ENCODE results near the gene ALDH7A1.
"Not testable (repeated sequence)": the region's sequence is repeated elsewhere in the genome, so short reads cannot be mapped to it uniquely, and the experiment has no call there.

Gene ALDH7A1

DNA sequence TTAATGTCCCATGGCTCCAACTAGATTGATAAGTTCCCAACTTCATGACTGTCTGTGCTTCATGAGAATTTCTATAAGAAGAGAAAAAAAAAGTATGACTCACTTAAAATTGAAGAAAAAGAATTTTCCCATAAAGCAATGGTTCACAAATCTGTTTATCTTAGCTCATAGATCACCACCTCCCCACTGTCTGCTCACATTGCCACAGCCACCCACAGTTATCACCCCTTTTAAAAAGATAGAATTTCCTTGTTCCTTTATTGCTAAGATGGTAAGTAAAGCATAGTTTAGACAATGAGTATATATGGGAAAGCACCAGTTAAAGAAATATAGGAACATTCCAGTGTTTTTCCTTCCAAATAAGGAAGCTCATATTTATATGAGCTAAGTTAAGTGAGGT is 67.1 kb downstream of the ALDH7A1 start:
- no peak for DNase-seq

GRCh38 chr5:126527158-126527557 is 67.9 kb downstream of the ALDH7A1 start:
- no peak for DNase-seq

- DNase-seq, result no peak
Observed at GRCh38 chr5:126526493-126526892, 68.5 kb downstream of the ALDH7A1 start.

GRCh38 chr5:126525630-126526245 is 69.3 kb downstream of the ALDH7A1 start:
- no peak for DNase-seq

DNA sequence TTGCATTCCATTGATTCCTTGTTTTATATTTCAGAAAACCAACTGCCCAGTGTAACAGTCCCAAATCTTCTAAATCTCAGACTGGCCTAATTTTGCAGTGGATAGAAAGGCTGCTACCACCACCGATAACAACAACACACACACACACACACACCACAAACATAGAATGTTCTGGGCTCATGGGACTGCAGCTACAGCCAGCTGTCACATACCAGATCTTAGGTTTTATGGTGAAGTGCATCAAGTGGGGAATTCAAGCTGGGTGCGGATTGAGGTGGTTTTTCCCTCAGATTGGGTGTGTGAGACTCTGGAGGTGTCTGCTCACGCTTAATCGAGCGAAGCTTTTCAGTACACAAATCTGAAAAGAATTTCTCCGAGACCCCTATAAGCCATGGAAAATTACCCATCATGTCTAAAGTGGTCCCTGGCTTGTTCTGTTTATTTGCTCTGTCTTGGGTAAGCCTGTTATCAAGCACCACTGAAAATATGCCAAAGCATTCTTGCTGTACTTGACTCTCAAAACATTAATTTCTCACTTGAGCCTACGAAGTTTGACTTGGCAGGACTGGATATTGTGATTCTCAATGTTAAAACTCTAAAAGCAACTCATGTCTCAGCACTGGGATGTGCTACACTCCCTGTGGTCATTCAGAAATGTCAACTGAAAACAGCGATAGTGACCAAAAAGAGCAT is 71.1 kb downstream of the ALDH7A1 start:
- DNase-seq, result no peak

DNA sequence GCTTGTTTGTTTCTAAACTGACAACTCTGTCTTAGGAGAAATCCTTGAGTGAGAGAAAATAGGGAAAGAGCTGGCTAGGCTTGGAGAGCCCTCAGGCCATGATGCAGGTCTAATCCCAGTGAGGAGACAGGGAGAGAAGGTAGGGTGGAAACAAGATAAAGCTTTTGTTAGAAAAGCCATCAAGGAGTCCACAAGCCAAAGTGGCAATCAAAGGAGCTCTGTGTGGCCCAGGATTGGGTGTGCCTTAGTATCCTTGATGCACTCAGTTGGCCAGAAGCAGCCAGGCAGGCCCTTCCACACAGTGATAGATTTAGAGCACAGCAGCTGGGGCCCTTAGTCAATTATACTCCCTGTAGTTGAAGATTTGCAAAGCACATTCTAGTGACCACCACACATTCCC is 73.9 kb downstream of the ALDH7A1 start:
- no peak for DNase-seq

DNA sequence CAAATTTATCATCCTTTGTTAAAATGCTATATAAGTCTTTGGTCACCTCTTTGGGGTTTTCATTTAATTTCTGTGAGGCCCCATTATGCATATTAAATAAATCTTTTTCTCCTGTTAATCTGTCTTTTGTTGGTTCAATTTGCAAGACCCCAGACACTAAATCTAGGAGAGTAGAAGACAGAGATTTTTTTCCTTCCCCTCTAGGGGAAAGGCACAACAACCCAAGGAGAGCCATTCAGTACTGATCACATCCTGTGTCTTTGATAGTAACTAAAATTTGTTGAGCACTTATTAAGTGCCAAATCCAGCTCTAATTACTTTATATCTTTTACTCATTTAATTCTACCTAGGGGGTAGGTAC is 74.4 kb downstream of the ALDH7A1 start:
- no peak for DNase-seq

- no peak for DNase-seq
Observed at GRCh38 chr5:126519637-126520592, 75.1 kb downstream of the ALDH7A1 start.

- DNase-seq, result not testable (repeated sequence)
Observed at GRCh38 chr5:126519223-126519622, 75.8 kb downstream of the ALDH7A1 start.

DNA sequence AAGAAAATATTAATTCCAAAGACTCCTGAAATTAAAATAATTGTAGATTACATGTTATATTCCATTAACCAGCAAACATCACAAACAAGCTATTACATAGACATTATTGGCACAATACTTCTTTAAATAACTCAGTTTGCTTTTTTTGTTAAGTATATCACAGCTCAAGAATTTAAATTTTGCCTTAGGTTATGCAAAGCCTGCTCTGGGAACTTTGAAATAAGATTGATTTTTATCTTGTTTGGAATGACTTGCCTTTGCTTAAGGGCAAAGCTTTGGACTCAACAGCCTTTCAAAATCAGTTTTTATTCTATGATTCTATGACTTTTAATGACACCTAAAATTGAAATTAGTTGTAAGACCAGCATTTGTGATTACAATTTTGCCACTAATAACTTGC is 78.2 kb downstream of the ALDH7A1 start:
- DNase-seq, result no peak

- no peak for DNase-seq
Observed at GRCh38 chr5:126516133-126516532, 78.9 kb downstream of the ALDH7A1 start.

DNA sequence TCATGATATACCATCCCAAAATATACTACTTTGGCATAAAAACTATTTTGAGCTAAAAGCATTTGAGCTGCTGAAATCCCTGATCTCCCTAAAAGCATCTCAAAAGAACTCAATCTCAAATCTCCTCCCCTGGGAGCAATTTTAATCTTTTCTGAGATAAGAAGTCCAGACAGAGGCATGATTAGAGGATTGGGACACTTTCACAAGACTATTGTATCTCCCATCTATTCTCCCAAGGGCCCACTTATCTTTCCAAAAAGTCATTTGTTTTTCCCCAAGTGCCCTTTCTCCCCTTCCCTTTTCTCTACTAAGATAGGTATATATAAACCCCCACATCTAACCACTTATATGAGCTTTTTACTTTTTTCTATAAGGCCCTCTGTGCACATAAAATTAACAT is 79.7 kb downstream of the ALDH7A1 start:
- DNase-seq, result no peak

GRCh38 chr5:126514558-126515141 is 80.4 kb downstream of the ALDH7A1 start:
- no peak for DNase-seq

DNA sequence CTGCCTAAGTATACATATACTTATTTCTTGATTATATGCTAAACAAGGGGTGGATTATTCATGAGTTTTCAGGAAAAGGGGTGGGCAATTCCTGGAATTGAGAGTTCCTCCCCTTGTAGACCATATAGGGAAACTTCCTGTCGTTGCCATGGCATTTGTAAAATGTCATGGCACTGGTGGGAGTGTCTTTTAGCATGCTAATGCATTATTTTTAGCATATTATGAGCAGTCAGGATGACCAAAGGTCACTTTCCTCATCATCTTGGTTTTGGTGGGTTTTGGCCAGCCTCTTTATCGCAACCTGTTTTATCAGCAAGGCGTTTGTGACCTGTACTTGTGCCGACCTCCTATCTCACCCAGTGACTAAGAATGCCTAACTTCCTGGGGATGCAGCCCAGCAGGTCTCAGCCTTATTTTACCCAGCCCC is 80.9 kb downstream of the ALDH7A1 start:
- DNase-seq, result no peak

DNA sequence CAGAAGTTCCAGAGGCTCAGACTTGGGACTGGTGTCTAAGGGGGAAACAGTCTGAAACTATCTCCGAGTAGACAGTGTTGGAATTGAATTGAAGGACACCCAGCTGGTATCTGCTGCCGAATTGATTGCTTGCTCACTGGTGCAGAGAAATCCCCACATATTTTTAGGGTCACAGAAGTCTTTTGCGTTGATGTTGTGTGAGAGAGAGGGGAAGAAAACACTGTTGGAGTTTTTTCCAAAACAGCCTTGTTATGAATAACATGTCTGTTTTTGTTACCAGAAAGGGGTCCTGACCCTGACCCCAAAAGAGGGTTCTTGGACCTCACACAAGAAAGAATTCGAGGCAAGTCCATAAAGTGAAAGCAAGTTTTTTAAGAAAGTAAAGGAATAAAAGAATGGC is 81.3 kb downstream of the ALDH7A1 start:
- no peak for DNase-seq

- DNase-seq, result no peak
Observed at GRCh38 chr5:126513302-126513701, 81.7 kb downstream of the ALDH7A1 start.

DNA sequence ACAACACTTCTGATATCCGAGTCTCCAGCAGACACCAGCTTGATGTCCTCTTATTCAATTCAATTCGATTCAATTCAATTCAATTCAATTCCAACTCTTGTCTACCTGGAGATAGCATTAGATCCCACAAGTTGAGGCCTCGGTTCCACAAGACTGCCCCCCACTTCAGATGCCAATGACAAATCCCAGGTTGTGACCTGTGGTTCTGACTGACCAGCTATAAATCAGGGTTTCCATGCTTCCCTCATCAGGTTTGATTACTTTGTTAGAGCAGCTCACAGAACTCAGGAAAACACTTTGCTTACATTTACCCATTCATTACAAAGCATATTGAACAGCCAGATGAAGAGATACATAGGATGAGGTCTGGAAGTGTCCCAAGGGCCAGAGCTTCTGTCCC is 82.6 kb downstream of the ALDH7A1 start:
- DNase-seq, result no peak

GRCh38 chr5:126511961-126512360 is 83.1 kb downstream of the ALDH7A1 start:
- no peak for DNase-seq

DNA sequence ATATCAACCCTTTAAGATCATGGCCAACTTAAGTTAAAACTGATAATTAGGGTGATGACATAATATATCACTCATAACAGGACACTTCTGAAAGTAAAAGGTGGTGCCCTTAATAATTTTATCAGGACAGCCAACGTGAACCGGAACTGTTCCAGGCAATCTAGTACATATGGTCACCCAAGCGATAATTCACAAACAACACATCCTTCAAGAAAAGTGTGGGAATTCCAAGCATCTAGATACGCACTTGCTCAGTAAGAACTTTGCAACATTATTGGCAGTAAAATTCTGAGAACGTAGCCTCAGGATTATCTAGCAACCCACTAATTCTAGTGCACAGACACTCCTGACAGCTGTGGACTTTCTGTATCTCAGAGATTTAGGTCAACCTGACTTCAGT is 85.7 kb downstream of the ALDH7A1 start:
- DNase-seq, result no peak

DNA sequence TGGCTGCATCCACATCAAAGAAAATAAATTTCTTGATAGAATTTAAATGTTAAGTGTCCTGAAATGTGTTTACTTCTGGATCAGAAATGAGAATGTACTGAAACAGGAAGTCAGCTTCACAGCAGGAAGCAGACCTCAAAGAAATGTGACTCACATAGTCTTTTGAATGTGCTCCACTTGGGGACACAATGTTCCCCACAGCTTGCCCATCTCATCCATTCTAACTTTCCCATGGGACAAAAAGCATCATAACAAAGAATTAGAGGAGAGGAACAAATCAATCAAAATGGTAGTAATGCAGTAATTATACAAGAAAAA is 86.1 kb downstream of the ALDH7A1 start:
- no peak for DNase-seq

- no peak for DNase-seq
Observed at GRCh38 chr5:126508251-126508961, 86.6 kb downstream of the ALDH7A1 start.

- no peak for DNase-seq
Observed at GRCh38 chr5:126506079-126506478, 88.9 kb downstream of the ALDH7A1 start.

DNA sequence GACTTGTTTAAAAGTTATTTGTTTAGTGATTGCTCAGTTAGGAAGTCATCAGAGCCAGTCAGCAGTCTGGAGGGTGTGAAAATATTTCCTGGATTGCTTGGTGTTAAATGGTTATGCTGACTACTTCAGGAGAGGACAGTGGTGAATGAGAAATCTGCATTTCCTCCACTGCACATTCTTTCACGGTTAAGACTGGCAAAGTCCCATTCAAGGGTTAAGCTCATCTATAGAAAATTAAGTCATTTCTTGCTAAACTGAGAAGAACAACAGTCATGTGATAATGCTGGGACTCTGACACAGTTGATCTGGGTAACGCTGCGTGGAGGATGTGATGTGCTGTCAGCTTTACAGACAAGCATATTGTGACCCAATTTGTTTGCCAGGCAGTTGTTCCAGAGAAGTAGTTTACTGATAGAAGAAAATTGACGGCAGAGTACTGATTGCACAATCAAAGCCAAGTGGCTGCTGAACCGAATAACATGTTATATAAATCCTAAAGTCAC is 91.4 kb downstream of the ALDH7A1 start:
- no peak for DNase-seq

Measured in effector CD4-positive, alpha-beta T cell (primary cell).